ENCODE results near the gene TECPR1. TPM values are rescaled to one million over a fixed set of nuclear protein-coding genes. Genes with fewer than 3 reads are reported as not detected.

The TECPR1 gene
- total RNA-seq, 1 experiment from 2014 or later, result 21.5 TPM

- TF ChIP-seq AR (CRISPR knock-in tag; IDR thresholded peaks at IDR 0.05), result no peak
- no peak for TF ChIP-seq NFE2L1 (CRISPR knock-in tag; IDR thresholded peaks at IDR 0.05)
- TF ChIP-seq, protein P1, sequence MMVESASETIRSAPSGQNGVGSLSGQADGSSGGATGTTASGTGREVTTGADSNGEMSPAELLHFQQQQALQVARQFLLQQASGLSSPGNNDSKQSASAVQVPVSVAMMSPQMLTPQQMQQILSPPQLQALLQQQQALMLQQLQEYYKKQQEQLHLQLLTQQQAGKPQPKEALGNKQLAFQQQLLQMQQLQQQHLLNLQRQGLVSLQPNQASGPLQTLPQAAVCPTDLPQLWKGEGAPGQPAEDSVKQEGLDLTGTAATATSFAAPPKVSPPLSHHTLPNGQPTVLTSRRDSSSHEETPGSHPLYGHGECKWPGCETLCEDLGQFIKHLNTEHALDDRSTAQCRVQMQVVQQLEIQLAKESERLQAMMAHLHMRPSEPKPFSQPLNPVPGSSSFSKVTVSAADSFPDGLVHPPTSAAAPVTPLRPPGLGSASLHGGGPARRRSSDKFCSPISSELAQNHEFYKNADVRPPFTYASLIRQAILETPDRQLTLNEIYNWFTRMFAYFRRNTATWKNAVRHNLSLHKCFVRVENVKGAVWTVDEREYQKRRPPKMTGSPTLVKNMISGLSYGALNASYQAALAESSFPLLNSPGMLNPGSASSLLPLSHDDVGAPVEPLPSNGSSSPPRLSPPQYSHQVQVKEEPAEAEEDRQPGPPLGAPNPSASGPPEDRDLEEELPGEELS (CRISPR knock-in tag; IDR thresholded peaks at IDR 0.05), result no peak
- TF ChIP-seq, protein P2, sequence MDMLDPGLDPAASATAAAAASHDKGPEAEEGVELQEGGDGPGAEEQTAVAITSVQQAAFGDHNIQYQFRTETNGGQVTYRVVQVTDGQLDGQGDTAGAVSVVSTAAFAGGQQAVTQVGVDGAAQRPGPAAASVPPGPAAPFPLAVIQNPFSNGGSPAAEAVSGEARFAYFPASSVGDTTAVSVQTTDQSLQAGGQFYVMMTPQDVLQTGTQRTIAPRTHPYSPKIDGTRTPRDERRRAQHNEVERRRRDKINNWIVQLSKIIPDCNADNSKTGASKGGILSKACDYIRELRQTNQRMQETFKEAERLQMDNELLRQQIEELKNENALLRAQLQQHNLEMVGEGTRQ (CRISPR knock-in tag; IDR thresholded peaks at IDR 0.05), result no peak
- TF ChIP-seq STAT6 (CRISPR knock-in tag; conservative IDR thresholded peaks at IDR 0.05; ENCODE audit: low read depth), result no peak
- no peak for TF ChIP-seq CREM (CRISPR knock-in tag; IDR thresholded peaks at IDR 0.05)
- TF ChIP-seq, protein P3, sequence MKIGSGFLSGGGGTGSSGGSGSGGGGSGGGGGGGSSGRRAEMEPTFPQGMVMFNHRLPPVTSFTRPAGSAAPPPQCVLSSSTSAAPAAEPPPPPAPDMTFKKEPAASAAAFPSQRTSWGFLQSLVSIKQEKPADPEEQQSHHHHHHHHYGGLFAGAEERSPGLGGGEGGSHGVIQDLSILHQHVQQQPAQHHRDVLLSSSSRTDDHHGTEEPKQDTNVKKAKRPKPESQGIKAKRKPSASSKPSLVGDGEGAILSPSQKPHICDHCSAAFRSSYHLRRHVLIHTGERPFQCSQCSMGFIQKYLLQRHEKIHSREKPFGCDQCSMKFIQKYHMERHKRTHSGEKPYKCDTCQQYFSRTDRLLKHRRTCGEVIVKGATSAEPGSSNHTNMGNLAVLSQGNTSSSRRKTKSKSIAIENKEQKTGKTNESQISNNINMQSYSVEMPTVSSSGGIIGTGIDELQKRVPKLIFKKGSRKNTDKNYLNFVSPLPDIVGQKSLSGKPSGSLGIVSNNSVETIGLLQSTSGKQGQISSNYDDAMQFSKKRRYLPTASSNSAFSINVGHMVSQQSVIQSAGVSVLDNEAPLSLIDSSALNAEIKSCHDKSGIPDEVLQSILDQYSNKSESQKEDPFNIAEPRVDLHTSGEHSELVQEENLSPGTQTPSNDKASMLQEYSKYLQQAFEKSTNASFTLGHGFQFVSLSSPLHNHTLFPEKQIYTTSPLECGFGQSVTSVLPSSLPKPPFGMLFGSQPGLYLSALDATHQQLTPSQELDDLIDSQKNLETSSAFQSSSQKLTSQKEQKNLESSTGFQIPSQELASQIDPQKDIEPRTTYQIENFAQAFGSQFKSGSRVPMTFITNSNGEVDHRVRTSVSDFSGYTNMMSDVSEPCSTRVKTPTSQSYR (CRISPR knock-in tag; IDR thresholded peaks at IDR 0.05), result no peak
- no peak for TF ChIP-seq HMGA2 (CRISPR knock-in tag; IDR thresholded peaks at IDR 0.05)
- TF ChIP-seq ZNF416 (CRISPR knock-in tag; IDR thresholded peaks at IDR 0.05), result no peak
- TF ChIP-seq ZNF263 (CRISPR knock-in tag; IDR thresholded peaks at IDR 0.05; ENCODE audit: low read depth), result no peak
- TF ChIP-seq ETV6 (CRISPR knock-in tag; IDR thresholded peaks at IDR 0.05), result no peak
Observed at GRCh38 chr7:98257701-98258100, 5.7 kb upstream of the TECPR1 start (continued).

DNA sequence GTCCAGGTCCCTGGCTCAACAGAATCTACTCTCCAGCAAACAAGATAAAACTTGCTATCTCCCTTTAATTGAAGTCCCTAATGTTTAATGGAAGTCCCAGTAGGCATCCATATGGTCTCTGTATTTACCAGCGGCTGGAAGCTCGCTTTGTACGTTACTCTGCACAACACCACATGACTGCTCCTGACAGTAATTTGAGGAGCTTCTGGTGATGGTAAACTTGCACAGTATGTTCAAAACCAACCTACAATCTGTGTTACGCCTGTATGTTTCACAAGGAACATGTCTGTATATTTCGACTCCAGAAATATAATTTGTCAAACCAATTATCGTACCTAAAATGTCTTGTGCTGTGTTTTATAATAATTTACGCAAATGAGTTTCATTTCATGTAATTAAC is 4.4 kb upstream of the TECPR1 start:
- Mint-ChIP-seq H3K27ac (no peak overlapping the region), H3K4me3 (no peak overlapping the region), H3K27me3 (ENCODE audit: low read depth) (no peaks in the 10 kb centered on the region), H3K36me3 (peaks cover 2% of the 10 kb centered on the region; the same call in 1 of the 2 replicates), H3K4me1 (peaks cover 5% of the 10 kb centered on the region), H3K9me3 (no peaks in the 10 kb centered on the region)
- DNase-seq (ENCODE audit: low spot score) (no peak), ATAC-seq (no peak)
- ChIA-PET CTCF (no interaction called here), POLR2A (interaction anchor here (0.6 kb wide), 1 partner anchor 221 kb away, joined by 5 read pairs; no protein-coding TSS in a partner anchor)
- TF ChIP-seq TEAD4 (CRISPR knock-in tag; IDR thresholded peaks at IDR 0.05) (no peak), ZNF416 (CRISPR knock-in tag; IDR thresholded peaks at IDR 0.05) (no peak), ZNF512 (CRISPR knock-in tag; IDR thresholded peaks at IDR 0.05; ENCODE audit: borderline replicate concordance) (no peak), EMX1 (CRISPR knock-in tag; IDR thresholded peaks at IDR 0.05) (no peak), CREB1 (CRISPR knock-in tag; IDR thresholded peaks at IDR 0.05) (no peak)
- TF ChIP-seq, protein P2 (CRISPR knock-in tag; IDR thresholded peaks at IDR 0.05), result no peak
- TF ChIP-seq, protein P3 (CRISPR knock-in tag; IDR thresholded peaks at IDR 0.05), result no peak
- TF ChIP-seq, protein P4, sequence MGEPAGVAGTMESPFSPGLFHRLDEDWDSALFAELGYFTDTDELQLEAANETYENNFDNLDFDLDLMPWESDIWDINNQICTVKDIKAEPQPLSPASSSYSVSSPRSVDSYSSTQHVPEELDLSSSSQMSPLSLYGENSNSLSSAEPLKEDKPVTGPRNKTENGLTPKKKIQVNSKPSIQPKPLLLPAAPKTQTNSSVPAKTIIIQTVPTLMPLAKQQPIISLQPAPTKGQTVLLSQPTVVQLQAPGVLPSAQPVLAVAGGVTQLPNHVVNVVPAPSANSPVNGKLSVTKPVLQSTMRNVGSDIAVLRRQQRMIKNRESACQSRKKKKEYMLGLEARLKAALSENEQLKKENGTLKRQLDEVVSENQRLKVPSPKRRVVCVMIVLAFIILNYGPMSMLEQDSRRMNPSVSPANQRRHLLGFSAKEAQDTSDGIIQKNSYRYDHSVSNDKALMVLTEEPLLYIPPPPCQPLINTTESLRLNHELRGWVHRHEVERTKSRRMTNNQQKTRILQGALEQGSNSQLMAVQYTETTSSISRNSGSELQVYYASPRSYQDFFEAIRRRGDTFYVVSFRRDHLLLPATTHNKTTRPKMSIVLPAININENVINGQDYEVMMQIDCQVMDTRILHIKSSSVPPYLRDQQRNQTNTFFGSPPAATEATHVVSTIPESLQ (CRISPR knock-in tag; IDR thresholded peaks at IDR 0.05), result no peak
